Measurements from ENCODE around the gene SLC22A17. TPM values are rescaled to one million over a fixed set of nuclear protein-coding genes. Genes with fewer than 3 reads are reported as not detected.

SLC22A17 gene
- total and polyA plus RNA-seq, 2 of the 8 experiments (the other 6 are each of a cell fraction or from before 2014, with no cell fraction given): 43.0 to 49.0 TPM

DNA sequence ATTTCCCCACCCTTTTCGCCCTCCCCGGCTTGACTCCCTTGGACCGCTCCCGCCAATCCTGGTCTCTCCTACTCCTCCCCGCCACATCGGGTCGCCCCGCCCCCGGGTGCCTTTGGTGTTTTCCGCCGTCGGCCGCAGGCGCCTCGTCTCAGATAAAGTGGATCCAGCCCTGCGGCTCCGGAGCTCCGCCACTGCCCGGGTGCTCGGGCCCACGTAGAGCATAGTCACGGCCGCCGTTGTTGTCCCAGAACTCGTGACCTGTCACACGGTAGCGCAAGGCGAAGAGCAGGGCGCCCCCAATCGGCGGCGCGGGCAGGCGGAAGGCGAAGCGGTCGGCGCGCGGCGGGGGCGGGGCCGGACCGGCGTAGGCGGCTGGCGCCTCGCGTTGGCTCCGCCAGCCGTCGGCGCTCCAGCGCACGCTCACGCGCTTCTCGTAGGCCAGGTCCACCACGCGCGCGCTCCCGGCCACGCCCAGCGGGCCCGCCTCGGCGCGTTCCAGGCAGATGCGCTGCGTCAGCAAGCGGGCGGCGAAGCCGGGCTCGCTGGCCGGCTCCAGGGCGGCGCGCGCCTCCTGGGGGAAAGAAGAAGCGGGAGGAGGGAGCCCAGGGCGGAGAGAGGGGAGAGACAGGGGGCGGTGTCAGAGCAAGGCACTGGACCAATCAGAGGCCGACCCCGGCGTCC is 51.3 kb downstream of the SLC22A17 start:
- no peaks in the 10 kb centered on the region for H3K36me3 ChIP-seq (ENCODE audit: control insufficient read depth in 2 of 4, insufficient read depth in 4 of 4, low read length in 3 of 4)
- no peak overlapping the region for H2BK120ac ChIP-seq (replicated peaks; ENCODE audit: low read depth, low read length)
- no peak overlapping the region for H4K91ac ChIP-seq (replicated peaks; ENCODE audit: insufficient read length, low read length)
- no peak overlapping the region for H2BK20ac ChIP-seq (ENCODE audit: low read length)
- no peak overlapping the region for H2AK5ac ChIP-seq (ENCODE audit: low read depth, low read length)
- H2BK5ac ChIP-seq (ENCODE audit: low read depth, low read length): no peak overlapping the region; the same call in 1 of the 2 replicates
- H4K20me1 ChIP-seq (replicated peaks in 1 of 2; ENCODE audit: control insufficient read depth in 1 of 2, insufficient read depth in 2 of 2, low read length in 2 of 2): peaks cover 1 to 5% of the 10 kb centered on the region in 2 experiments
- no peak overlapping the region for H3K23ac ChIP-seq (ENCODE audit: insufficient read length)
- DNase-seq (ENCODE audit: low read depth in 1 of 2, low spot score in 2 of 2) (peak; percentile 95 to 96), FAIRE-seq (no peak)
- H3K79me2 ChIP-seq (ENCODE audit: control insufficient read depth in 1 of 2, insufficient read depth in 2 of 2, low read length in 2 of 2): no peaks in the 10 kb centered on the region
- H3K14ac ChIP-seq (ENCODE audit: insufficient read length): no peak overlapping the region
- H3K27ac ChIP-seq (ENCODE audit: low read depth, low read length): peak overlapping the region; percentile 65; the same call in 1 of the 2 replicates
- H4K5ac ChIP-seq (ENCODE audit: insufficient read length, low read depth, low read length): peak overlapping the region; percentile 84
- ChIA-PET POLR2A (ENCODE audit: partially characterized antibody) (interaction anchor here (0.8 to 4.7 kb wide), 8 partner anchors 10 to 235 kb away, joined by 3 to 35 read pairs (median 4); partner anchors contain the start of genes HOMEZ, PABPN1 and SLC22A17), CTCF (ENCODE audit: partially characterized antibody) (interaction anchor here (0.6 to 2.4 kb wide), 17 partner anchors 13 to 417 kb away, joined by 3 to 9 read pairs (median 4); no protein-coding TSS in a partner anchor)
- H2BK15ac ChIP-seq (ENCODE audit: low read length): no peak overlapping the region
- H3K4ac ChIP-seq (replicated peaks; ENCODE audit: insufficient read length, low read depth, low read length): no peak overlapping the region
- WGBS, 2 experiments (ENCODE audit: extremely low coverage in 1 of 2, insufficient coverage in 1 of 2, insufficient read length in 1 of 2, insufficient replicate concordance in 2 of 2, low coverage in 1 of 2, low lambda C conversion rate in 2 of 2, missing lambda C conversion rate in 1 of 2): 2% methylated on average over 78 of the region's 87 CpGs; no CpG with 5 or more reads in 1 of the 2 experiments
- peak overlapping the region; percentile 88 for H4K8ac ChIP-seq (ENCODE audit: extremely low read depth, insufficient read depth, low read length)
- peak overlapping the region; percentile 91 to 99 for H3K4me2 ChIP-seq (ENCODE audit: insufficient read depth in 1 of 2, low read depth in 2 of 2, low read length in 2 of 2)
- H2AFZ ChIP-seq (ENCODE audit: low read length): peak overlapping the region; percentile 47; the same call in 1 of the 2 replicates
- H3K4me1 ChIP-seq (replicated peaks in 1 of 4; ENCODE audit: control insufficient read depth in 3 of 4, insufficient read depth in 4 of 4, low read length in 3 of 4): peaks cover 0 to 7% (median 1%) of the 10 kb centered on the region in 4 experiments; a peak in 4 of 7 replicates
- no peaks in the 10 kb centered on the region for H3K9me3 ChIP-seq (ENCODE audit: insufficient read depth in 2 of 2, low read depth in 1 of 2, low read length in 1 of 2)
- H3K23me2 ChIP-seq (ENCODE audit: low read depth, low read length): peaks cover 16% of the 10 kb centered on the region
- H3K27me3 ChIP-seq (replicated peaks in 1 of 4; ENCODE audit: control insufficient read depth in 3 of 4, extremely low read depth in 1 of 4, insufficient read depth in 3 of 4, low read length in 3 of 4): peaks cover 8 to 43% (median 34%) of the 10 kb centered on the region in 4 experiments
- H3K4me3 ChIP-seq (ENCODE audit: extremely low read depth in 1 of 4, insufficient read depth in 2 of 4, low read depth in 3 of 4, low read length in 4 of 4): peak overlapping the region; percentile 56 to 93 (median 73)
- H3K79me1 ChIP-seq (ENCODE audit: low read depth, low read length): no peaks in the 10 kb centered on the region
- peak overlapping the region in 2 of 4 experiments; percentile 58 to 70; a peak in 4 of 7 replicates for H3K9ac ChIP-seq (replicated peaks in 1 of 4; ENCODE audit: extremely low read depth in 1 of 4, low read depth in 3 of 4, low read length in 3 of 4)
- H3K18ac ChIP-seq (ENCODE audit: extremely low read depth, low read length): peak overlapping the region; percentile 73
- peak overlapping the region; percentile 44 for H3K56ac ChIP-seq (replicated peaks; ENCODE audit: insufficient read length, low read depth, low read length)
- H2BK12ac ChIP-seq (ENCODE audit: low read depth, low read length): no peak overlapping the region
- no peak for TF ChIP-seq CBX5 (IDR thresholded peaks at IDR 0.05; ENCODE audit: low read depth, low read length)
- peak; percentile 69 for TF ChIP-seq CREB1 (IDR thresholded peaks at IDR 0.05)
- no peak for TF ChIP-seq CBX8 (IDR thresholded peaks at IDR 0.05; ENCODE audit: borderline replicate concordance, low read depth, low read length)
- TF ChIP-seq BACH1 (IDR thresholded peaks at IDR 0.05; ENCODE audit: low read length): peak; percentile 71; the same call in 1 of the 2 replicates
- peak in 1 of 2 experiments; percentile 33; a peak in 1 of 3 replicates for TF ChIP-seq EP300 (IDR thresholded peaks at IDR 0.05; ENCODE audit: borderline replicate concordance in 1 of 2, low read depth in 2 of 2, low read length in 2 of 2)
- TF ChIP-seq KDM4A (IDR thresholded peaks at IDR 0.05; ENCODE audit: low read depth, low read length, severe bottlenecking): peak; percentile 51
- no peak for TF ChIP-seq ASH2L (IDR thresholded peaks at IDR 0.05; ENCODE audit: low read length)
- no peak for TF ChIP-seq CTBP2 (IDR thresholded peaks at IDR 0.05; ENCODE audit: borderline replicate concordance, insufficient read depth, insufficient read length, low read length)
- TF ChIP-seq RFX5 (IDR thresholded peaks at IDR 0.05; ENCODE audit: borderline replicate concordance, low read depth, low read length): no peak
- TF ChIP-seq RNF2 (IDR thresholded peaks at IDR 0.05; ENCODE audit: borderline replicate concordance, low read depth, low read length, missing control alignments, poor library complexity, severe bottlenecking): no peak
- no peak for TF ChIP-seq POLR2AphosphoS5 (IDR thresholded peaks at IDR 0.05; ENCODE audit: low read depth, low read length)

Measured in H1 (cell line).